HepG2 (cell line): Measurements from ENCODE around the gene TOP2A. TPM values are rescaled to one million over a fixed set of nuclear protein-coding genes. Genes with fewer than 3 reads are reported as not detected.

ENCODE experiments used
- ATAC-seq: fragments of 200-7000 bp; cut with Tn5 transposase; 3 replicates; pipeline ENCODE4 v1.9.1; 2020; ENCODE audit warnings: mild to moderate bottlenecking, moderate library complexity
- BruUV-seq: library from RNA; stranded (reverse); fragments of 400-500 nt; replicated peaks from 2 replicates; lab custom pipeline; 2021; lab: Mats Ljungman, UMichigan
- CTCF ChIA-PET: fragments of 300-600 bp; formaldehyde crosslinking; extraction: SDS; loops from one replicate; lab custom pipeline; 2021; ENCODE audit warnings: low total read pairs, inconsistent platforms, low intra/inter-chr PET ratio; lab: Yijun Ruan, JAX
- POLR2A ChIA-PET: fragments of 350-600 bp; sonication (Branson Sonifier 250); formaldehyde crosslinking; loops from one replicate; lab custom pipeline; 2020; ENCODE audit warnings: antibody characterized with exemption, inconsistent platforms; lab: Yijun Ruan, JAX
- DNase-seq: peaks from one replicate; pipeline ENCODE4 v3.0.0-alpha.2; 2015; ENCODE audit warnings: low spot score
- FAIRE-seq: peaks from 3 replicates; lab custom pipeline; 2011; peaks lifted over from hg19 to GRCh38; lab: Jason Lieb, UNC
- H2AFZ ChIP-seq: one replicate; pipeline ENCODE4 v1.6.1; 2011; ENCODE audit warnings: low read length, inconsistent platforms
- H3K27ac ChIP-seq: fragments of 300-600 bp; 3 replicates; pipeline ENCODE4 v1.8.0; 2011; ENCODE audit warnings: mixed run types, mild to moderate bottlenecking, mixed read lengths, low read length, inconsistent platforms; ENCODE audit not compliant: insufficient read depth; ENCODE audit errors: extremely low read length
- H3K27me3 ChIP-seq, 2 experiments: fragments of 200-600 bp in 1 of 2; 2 replicates in 1 of 2; 3 replicates in 1 of 2; pipeline versions ENCODE4 v1.6.0 to v1.8.0; 2011; ENCODE audit warnings: low read length in 2 of 2, mild to moderate bottlenecking in 2 of 2, moderate library complexity in 2 of 2, inconsistent platforms in 1 of 2; ENCODE audit not compliant: insufficient read depth in 2 of 2, control insufficient read depth in 1 of 2
- H3K36me3 ChIP-seq, 2 experiments: fragments of 200-600 bp in 1 of 2; replicated peaks in 1 of 2; 2 replicates in 1 of 2; 3 replicates in 1 of 2; pipeline versions ENCODE4 v1.5.1 to v1.8.0; 2011; ENCODE audit warnings: low read length in 2 of 2, inconsistent platforms in 1 of 2; ENCODE audit not compliant: insufficient read depth in 2 of 2, control insufficient read depth in 1 of 2
- H3K4me1 ChIP-seq: 2 replicates; pipeline ENCODE4 v1.5.1; 2012; ENCODE audit warnings: low read length, inconsistent platforms; ENCODE audit not compliant: insufficient read depth
- H3K4me2 ChIP-seq: 2 replicates; pipeline ENCODE4 v1.6.0; 2011; ENCODE audit warnings: low read depth, low read length, inconsistent platforms
- H3K4me3 ChIP-seq, 3 experiments: fragments of 200-600 bp in 1 of 3; sonication (generic), shearing (Covaris generic) in 1 of 3; replicated peaks in 1 of 3; 2 replicates each; pipeline ENCODE4 v1.5.1; 2011 to 2016; ENCODE audit warnings: low read length in 3 of 3, inconsistent platforms in 2 of 3, low read depth in 2 of 3, mild to moderate bottlenecking in 2 of 3, control low read depth in 1 of 3, mixed read lengths in 1 of 3; ENCODE audit not compliant: insufficient read depth in 1 of 3
- H3K79me2 ChIP-seq: one replicate; pipeline ENCODE4 v1.6.1; 2011; ENCODE audit warnings: low read length, inconsistent platforms; ENCODE audit not compliant: insufficient read depth
- H3K9ac ChIP-seq: 2 replicates; pipeline ENCODE4 v1.6.0; 2011; ENCODE audit warnings: mild to moderate bottlenecking, low read depth, low read length, inconsistent platforms; ENCODE audit not compliant: insufficient read depth
- H3K9me3 ChIP-seq: 2 replicates; pipeline ENCODE4 v1.5.1; 2012; ENCODE audit warnings: mild to moderate bottlenecking, low read length
- H4K20me1 ChIP-seq: 2 replicates; pipeline ENCODE4 v1.6.0; 2011; ENCODE audit warnings: inconsistent platforms, mild to moderate bottlenecking, low read length, moderate library complexity; ENCODE audit not compliant: insufficient read depth
- ISL2 ChIP-seq: sonication (generic); formaldehyde crosslinking; IDR thresholded peaks from 2 replicates; pipeline ENCODE4 v1.5.0; 2020; ENCODE audit warnings: missing genetic modification reagents
- KAT7 ChIP-seq: IDR thresholded peaks from 2 replicates; pipeline ENCODE4 v1.6.1; 2018; ENCODE audit warnings: borderline replicate concordance, missing compliant biosample characterization
- PCBP1 ChIP-seq: fragments of 200-400 bp; formaldehyde crosslinking; IDR thresholded peaks from 2 replicates; pipeline ENCODE4 v1.6.1; 2017; ENCODE audit warnings: mild to moderate bottlenecking, low read depth, low read length, borderline replicate concordance
- SNRNP70 ChIP-seq: fragments of 200-400 bp; formaldehyde crosslinking; IDR thresholded peaks from 2 replicates; pipeline ENCODE4 v1.6.1; 2017; ENCODE audit warnings: mild to moderate bottlenecking, low read depth, low read length, moderate library complexity
- TBP ChIP-seq: sonication (generic); formaldehyde crosslinking; IDR thresholded peaks from 2 replicates; pipeline ENCODE4 v1.5.0; 2020; ENCODE audit warnings: missing genetic modification reagents
- ZNF263 ChIP-seq: sonication (generic); formaldehyde crosslinking; IDR thresholded peaks from 2 replicates; pipeline ENCODE4 v1.4.0; 2020; ENCODE audit warnings: missing genetic modification reagents
- ZNF530 ChIP-seq: sonication (generic); formaldehyde crosslinking; IDR thresholded peaks from 2 replicates; pipeline ENCODE4 v1.5.0; 2020; ENCODE audit warnings: low read depth, mild to moderate bottlenecking, missing genetic modification reagents
- ZNF550 ChIP-seq: sonication (generic); formaldehyde crosslinking; IDR thresholded peaks from 2 replicates; pipeline ENCODE4 v1.4.0; 2020; ENCODE audit warnings: mild to moderate bottlenecking, missing genetic modification reagents, borderline replicate concordance
- ZNF558 ChIP-seq: sonication (generic); formaldehyde crosslinking; IDR thresholded peaks from 2 replicates; pipeline ENCODE4 v1.9.0; 2022; ENCODE audit warnings: mild to moderate bottlenecking, missing genetic modification reagents, borderline replicate concordance
- ZNF619 ChIP-seq: sonication (generic); formaldehyde crosslinking; IDR thresholded peaks from 2 replicates; pipeline ENCODE4 v1.4.0; 2020; ENCODE audit warnings: mild to moderate bottlenecking, missing genetic modification reagents
- WGBS: methylation state at CpG from one replicate; pipeline ENCODE4 v1.1.6; 2017; ENCODE audit warnings: low lambda C conversion rate; 5-methylcytosine and 5-hydroxymethylcytosine counted together
- in situ Hi-C: cut with HindIII; loops from 2 replicates; pipeline ENCODE4 v1.10.0; 2017; ENCODE audit warnings: low pct_unique_long_range_greater_than_20kb; ENCODE audit not compliant: extremely low pct_ligation_motif_present
- intact Hi-C: fragments of 100-400 bp; cut with micrococcal nuclease; formaldehyde crosslinking; loops from one replicate; pipeline ENCODE4 v1.10.0; 2022; ENCODE audit not compliant: unreplicated experiment
- polyA plus RNA-seq, 8 experiments: library from polyadenylated mRNA; depleted of rRNA in 3 of 8; stranded (reverse) in 7 of 8; unstranded in 1 of 8; fragments of >200 nt; fragmentation: Illumina TruSeq in 4 of 8; extraction: Trizol in 4 of 8; gene quantifications; 2 replicates each; pipeline versions ENCODE4 v1.2.1 to v1.2.3, GENCODE V29; 2011 to 2016; ENCODE audit warnings: low read depth in 4 of 8, missing spikeins in 1 of 8, mixed read lengths in 1 of 8; ENCODE audit not compliant: insufficient read depth in 1 of 8
- total RNA-seq, 5 experiments: library from RNA; depleted of rRNA; stranded (reverse); fragments of >200 nt; fragmentation: Illumina TruSeq; extraction: Trizol; gene quantifications; 2 replicates each; pipeline ENCODE4 v1.2.3, GENCODE V29; 2016; ENCODE audit warnings: low read depth in 1 of 5
- TF ChIP-seq, protein P1 (sequence below), 2 experiments: sonication (generic) in 1 of 2; formaldehyde crosslinking in 1 of 2; IDR thresholded peaks; 2 replicates each; pipeline versions ENCODE4 v1.4.0 to v1.6.1; 2016 to 2020; ENCODE audit warnings: borderline replicate concordance in 1 of 2, low read depth in 1 of 2, mild to moderate bottlenecking in 1 of 2, missing genetic modification reagents in 1 of 2
- TF ChIP-seq, protein P2 (sequence below): fragments of 450-650 bp; IDR thresholded peaks from 2 replicates; pipeline ENCODE4 v1.6.1; 2016

TOP2A gene
- total and polyA plus RNA-seq, 2 of the 13 experiments (the other 11 are each of a cell fraction or from before 2014, with no cell fraction given) = 108 to 327 TPM

DNA sequence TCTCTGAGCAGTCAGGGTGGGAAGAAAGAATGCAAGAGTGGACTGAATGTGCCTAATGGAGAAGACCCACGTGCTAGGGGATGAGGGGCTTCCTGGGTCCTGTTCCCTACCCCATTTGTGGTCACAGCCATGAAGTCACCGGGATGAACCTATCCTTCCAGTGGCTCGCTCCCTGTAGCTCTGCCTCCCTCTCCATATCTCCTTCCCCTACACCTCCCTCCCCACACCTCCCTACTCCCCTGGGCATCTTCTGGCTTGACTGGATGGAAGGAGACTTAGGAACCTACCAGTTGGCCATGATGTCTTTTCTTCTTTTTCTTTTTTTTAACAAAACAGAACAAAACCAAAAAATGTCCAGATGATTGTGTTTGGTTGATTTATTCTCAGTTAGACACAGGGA, 39.7 kb upstream of the TOP2A start:
- no TSS peak for BruUV-seq
- no peak overlapping the region for H3K9ac ChIP-seq
- H3K4me3 ChIP-seq = no peak overlapping the region
- DNase-seq = no peak
- POLR2A ChIA-PET = no interaction called here
- ATAC-seq = no peak
- 90% methylated on average over 3 of the region's 3 CpGs for WGBS
- intact Hi-C loops = no loop called here
- in situ Hi-C loops = no loop called here
- TF ChIP-seq, protein P1, sequence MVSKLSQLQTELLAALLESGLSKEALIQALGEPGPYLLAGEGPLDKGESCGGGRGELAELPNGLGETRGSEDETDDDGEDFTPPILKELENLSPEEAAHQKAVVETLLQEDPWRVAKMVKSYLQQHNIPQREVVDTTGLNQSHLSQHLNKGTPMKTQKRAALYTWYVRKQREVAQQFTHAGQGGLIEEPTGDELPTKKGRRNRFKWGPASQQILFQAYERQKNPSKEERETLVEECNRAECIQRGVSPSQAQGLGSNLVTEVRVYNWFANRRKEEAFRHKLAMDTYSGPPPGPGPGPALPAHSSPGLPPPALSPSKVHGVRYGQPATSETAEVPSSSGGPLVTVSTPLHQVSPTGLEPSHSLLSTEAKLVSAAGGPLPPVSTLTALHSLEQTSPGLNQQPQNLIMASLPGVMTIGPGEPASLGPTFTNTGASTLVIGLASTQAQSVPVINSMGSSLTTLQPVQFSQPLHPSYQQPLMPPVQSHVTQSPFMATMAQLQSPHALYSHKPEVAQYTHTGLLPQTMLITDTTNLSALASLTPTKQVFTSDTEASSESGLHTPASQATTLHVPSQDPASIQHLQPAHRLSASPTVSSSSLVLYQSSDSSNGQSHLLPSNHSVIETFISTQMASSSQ (IDR thresholded peaks at IDR 0.05; ENCODE audit: low read depth) = no peak
- TF ChIP-seq, protein P1 (CRISPR knock-in tag; IDR thresholded peaks at IDR 0.05; ENCODE audit: borderline replicate concordance) = no peak
- TF ChIP-seq ZNF530 (no peak), PCBP1 (no peak), ISL2 (CRISPR knock-in tag) (no peak), KAT7 (CRISPR knock-in tag) (no peak), ZNF550 (CRISPR knock-in tag) (no peak), TBP (no peak), ZNF263 (CRISPR knock-in tag) (no peak), ZNF619 (no peak), ZNF558 (no peak), SNRNP70 (no peak)
- TF ChIP-seq, protein P2, sequence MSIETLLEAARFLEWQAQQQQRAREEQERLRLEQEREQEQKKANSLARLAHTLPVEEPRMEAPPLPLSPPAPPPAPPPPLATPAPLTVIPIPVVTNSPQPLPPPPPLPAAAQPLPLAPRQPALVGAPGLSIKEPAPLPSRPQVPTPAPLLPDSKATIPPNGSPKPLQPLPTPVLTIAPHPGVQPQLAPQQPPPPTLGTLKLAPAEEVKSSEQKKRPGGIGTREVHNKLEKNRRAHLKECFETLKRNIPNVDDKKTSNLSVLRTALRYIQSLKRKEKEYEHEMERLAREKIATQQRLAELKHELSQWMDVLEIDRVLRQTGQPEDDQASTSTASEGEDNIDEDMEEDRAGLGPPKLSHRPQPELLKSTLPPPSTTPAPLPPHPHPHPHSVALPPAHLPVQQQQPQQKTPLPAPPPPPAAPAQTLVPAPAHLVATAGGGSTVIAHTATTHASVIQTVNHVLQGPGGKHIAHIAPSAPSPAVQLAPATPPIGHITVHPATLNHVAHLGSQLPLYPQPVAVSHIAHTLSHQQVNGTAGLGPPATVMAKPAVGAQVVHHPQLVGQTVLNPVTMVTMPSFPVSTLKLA = no peak
- TF ChIP-seq, all 625 proteins: peak for 0
- Histone ChIP-seq H3K4me2 (no peak overlapping the region), H3K9me3 (no peaks in the 10 kb centered on the region), H4K20me1 (no peaks in the 10 kb centered on the region), H3K79me2 (no peaks in the 10 kb centered on the region), H3K36me3 (peaks cover 0 to 12% of the 10 kb centered on the region in 2 experiments; a peak in 3 of 5 replicates), H2AFZ (no peak overlapping the region), H3K4me1 (peaks cover 33% of the 10 kb centered on the region), H3K27ac (no peak overlapping the region), H3K27me3 (no peaks in the 10 kb centered on the region; a peak in 2 of 5 replicates)
- no peak for FAIRE-seq
- CTCF ChIA-PET = no interaction called here
